Adipocyte (in vitro differentiated cells): ENCODE measurements around the gene TPP2.

Source experiments
- DNase-seq: peaks from one replicate; pipeline ENCODE4 v3.0.0-alpha.2; 2015; ENCODE audit warnings: low read depth
- H3K27me3 ChIP-seq: replicated peaks from 2 replicates; pipeline ENCODE4 v1.7.0; 2013; ENCODE audit warnings: mild to moderate bottlenecking, low read length, moderate library complexity; ENCODE audit not compliant: control insufficient read depth, insufficient read depth
- H3K36me3 ChIP-seq: 2 replicates; pipeline ENCODE4 v1.7.0; 2013; ENCODE audit warnings: low read length, mild to moderate bottlenecking, moderate library complexity; ENCODE audit not compliant: control insufficient read depth, insufficient read depth, severe bottlenecking
- H3K4me1 ChIP-seq: 2 replicates; pipeline ENCODE4 v1.7.0; 2013; ENCODE audit warnings: mild to moderate bottlenecking, low read length, moderate library complexity; ENCODE audit not compliant: control insufficient read depth, insufficient read depth
- H3K4me3 ChIP-seq: 2 replicates; pipeline ENCODE4 v1.7.0; 2013; ENCODE audit warnings: mild to moderate bottlenecking, low read length, moderate library complexity
- H3K9ac ChIP-seq: 2 replicates; pipeline ENCODE4 v1.7.0; 2013; ENCODE audit warnings: mild to moderate bottlenecking, low read length, moderate library complexity
- H3K9me3 ChIP-seq: 2 replicates; pipeline ENCODE4 v1.7.0; 2013; ENCODE audit warnings: mild to moderate bottlenecking, low read length, moderate library complexity; ENCODE audit not compliant: control insufficient read depth

Gene TPP2

GRCh38 chr13:102597029-102597961, 509 bp downstream of the TPP2 start:
- H3K36me3 ChIP-seq = no peaks in the 10 kb centered on the region
- H3K4me1 ChIP-seq = peaks cover 27% of the 10 kb centered on the region
- peak overlapping the region; percentile 99 for H3K9ac ChIP-seq
- no peaks in the 10 kb centered on the region for H3K9me3 ChIP-seq
- H3K4me3 ChIP-seq = peak overlapping the region; percentile 94
- H3K27me3 ChIP-seq = no peaks in the 10 kb centered on the region
- DNase-seq = peak; percentile 59

GRCh38 chr13:102598061-102598460, 1.3 kb downstream of the TPP2 start:
- H3K9ac ChIP-seq = peak overlapping the region; percentile 99
- peak overlapping the region; percentile 94 for H3K4me3 ChIP-seq
- H3K36me3 ChIP-seq = no peaks in the 10 kb centered on the region
- H3K9me3 ChIP-seq = no peaks in the 10 kb centered on the region
- DNase-seq = peak; percentile 20
- H3K4me1 ChIP-seq = peaks cover 23% of the 10 kb centered on the region
- H3K27me3 ChIP-seq = no peaks in the 10 kb centered on the region

DNA sequence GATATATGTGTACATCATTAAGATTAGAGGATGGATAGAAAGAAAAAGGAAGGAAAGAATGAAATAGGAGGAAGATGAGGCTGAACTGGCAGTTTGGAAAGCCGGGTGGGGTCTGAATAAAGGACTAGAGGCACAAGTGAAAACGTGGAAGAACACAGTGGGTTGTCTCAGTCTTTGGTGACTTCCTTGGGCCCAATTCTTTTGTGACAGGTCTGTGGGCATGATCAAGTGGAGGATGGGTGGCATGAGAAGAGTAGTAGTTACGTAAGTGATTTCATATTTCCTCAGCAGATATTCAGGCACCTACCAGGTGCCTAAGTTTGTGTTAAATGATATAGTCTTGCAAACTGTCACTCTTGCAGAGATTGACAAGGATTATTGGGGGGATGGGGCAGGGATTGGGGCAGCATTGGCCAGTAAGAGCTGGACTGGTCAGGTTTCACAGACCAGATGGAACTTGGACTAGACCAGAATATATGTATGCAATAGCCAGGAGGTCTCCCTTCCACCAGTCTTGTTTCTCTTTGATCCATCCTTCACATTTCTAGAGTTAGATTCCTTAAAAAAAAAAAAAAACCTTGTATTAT, 2.7 kb downstream of the TPP2 start:
- Histone ChIP-seq H3K9ac (no peak overlapping the region), H3K4me1 (peaks cover 23% of the 10 kb centered on the region), H3K9me3 (no peaks in the 10 kb centered on the region), H3K27me3 (no peaks in the 10 kb centered on the region), H3K4me3 (no peak overlapping the region), H3K36me3 (no peaks in the 10 kb centered on the region)
- no peak for DNase-seq

DNA sequence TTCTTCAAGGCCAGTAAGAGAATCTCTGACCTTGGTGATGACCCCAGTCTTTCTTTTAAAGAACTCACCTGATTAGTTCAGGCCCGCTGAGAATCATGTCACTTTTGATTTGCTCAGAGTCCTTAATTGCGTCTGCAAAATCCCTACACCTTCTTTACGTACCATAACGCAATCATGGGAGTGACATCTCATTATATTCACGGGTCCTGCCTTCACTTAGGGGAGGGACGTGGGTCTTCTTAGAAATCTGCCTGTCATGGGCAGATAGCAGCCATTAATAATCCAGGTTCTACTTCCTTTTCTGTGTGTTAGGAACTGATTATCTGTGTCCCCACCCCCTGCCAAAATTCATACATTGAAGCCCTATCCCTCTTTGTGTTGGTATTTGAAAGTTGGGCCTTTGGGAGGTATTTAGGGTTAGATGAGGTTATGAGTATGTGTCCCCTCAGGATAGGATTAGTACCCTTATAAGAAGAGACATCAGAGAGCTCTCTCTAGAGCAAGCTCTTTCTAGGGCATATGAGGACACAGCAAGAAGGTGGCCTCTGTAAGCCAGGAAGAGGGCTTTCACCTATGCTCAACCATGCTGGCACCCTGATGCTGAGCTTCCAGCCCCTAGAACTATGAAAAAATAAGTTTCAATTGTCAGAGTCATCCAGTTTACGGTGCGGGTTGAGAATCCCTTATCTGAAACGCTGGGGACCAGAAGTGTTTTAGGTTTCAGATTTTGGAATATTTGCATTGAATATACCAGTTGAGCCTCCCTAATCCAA, 9.9 kb downstream of the TPP2 start:
- peaks cover 48% of the 10 kb centered on the region for H3K36me3 ChIP-seq
- H3K27me3 ChIP-seq = no peaks in the 10 kb centered on the region
- no peak for DNase-seq
- no peak overlapping the region for H3K4me3 ChIP-seq
- no peak overlapping the region for H3K9ac ChIP-seq
- no peaks in the 10 kb centered on the region for H3K9me3 ChIP-seq
- H3K4me1 ChIP-seq = peaks cover 7% of the 10 kb centered on the region

DNA sequence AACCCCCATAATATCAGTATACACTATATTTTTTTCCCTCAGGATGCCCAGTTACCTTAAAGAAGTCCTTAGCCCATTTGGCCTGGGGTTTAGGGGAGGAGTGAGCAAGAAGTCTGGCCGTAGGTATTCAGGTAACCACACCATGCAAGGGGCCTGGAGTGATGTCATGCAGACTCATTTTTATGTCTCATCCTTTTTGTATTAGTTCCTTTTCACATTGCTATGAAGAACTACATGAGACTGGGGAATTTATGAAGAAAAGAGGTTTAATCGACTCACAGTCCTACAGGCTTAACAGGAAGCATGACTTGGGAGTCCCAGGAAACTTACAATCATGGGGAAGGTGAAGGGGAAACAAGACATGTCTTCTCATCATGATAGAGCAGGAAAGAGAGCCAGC, 12.2 kb downstream of the TPP2 start:
- H3K9ac ChIP-seq = no peak overlapping the region
- peaks cover 10% of the 10 kb centered on the region for H3K4me1 ChIP-seq
- peaks cover 48% of the 10 kb centered on the region for H3K36me3 ChIP-seq
- H3K9me3 ChIP-seq = no peaks in the 10 kb centered on the region
- no peak for DNase-seq
- H3K4me3 ChIP-seq = no peak overlapping the region
- H3K27me3 ChIP-seq = no peaks in the 10 kb centered on the region

DNA sequence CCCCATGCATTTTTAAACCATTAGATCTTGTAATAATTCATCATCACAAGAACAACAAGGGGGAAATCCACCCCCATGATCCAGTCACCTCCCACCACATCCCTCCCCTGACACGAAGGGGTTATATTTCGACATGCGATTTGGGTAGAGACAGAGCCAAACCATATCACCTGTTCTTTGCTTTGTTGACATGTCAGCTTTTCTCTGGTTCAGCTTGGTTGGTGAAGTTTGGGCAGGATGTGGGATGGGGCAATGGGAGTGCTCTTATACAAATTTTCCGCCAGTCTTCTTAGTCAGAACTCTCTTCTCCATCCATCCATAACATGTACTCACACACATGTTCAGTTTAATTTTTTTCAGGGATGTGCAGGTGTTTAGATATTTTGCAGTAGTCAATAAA, 12.9 kb downstream of the TPP2 start:
- no peak overlapping the region for H3K4me3 ChIP-seq
- no peaks in the 10 kb centered on the region for H3K27me3 ChIP-seq
- no peaks in the 10 kb centered on the region for H3K9me3 ChIP-seq
- peaks cover 10% of the 10 kb centered on the region for H3K4me1 ChIP-seq
- H3K36me3 ChIP-seq = peaks cover 51% of the 10 kb centered on the region
- no peak overlapping the region for H3K9ac ChIP-seq
- DNase-seq = no peak

DNA sequence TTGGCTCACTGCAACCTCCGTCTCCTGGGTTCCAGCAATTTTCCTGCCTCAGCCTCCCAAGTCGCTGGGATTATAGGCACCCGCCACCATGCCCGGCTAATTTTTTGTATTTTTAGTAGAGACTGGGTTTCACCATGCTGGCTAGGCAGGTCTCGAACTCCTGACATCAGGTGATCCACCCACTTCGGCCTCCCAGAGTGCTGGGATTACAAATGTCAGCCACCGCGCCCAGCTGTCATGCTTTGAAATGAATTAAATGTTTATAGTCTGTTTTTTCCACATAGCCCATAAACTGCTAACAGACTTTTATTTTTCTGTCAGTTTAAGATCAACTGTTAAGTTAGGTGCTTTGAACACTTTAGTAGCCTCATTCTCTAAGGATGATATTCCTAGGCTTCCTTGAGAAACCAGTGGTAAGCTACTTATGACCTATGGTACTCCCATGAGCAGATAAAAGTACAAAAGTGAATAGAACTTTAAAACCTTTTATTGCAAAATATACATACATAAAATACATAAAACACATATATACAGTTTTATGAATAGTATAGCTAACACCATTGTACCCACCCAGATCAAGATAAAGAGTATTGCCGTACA, 13.6 kb downstream of the TPP2 start:
- Histone ChIP-seq H3K9ac (no peak overlapping the region), H3K27me3 (no peaks in the 10 kb centered on the region), H3K4me1 (peaks cover 4% of the 10 kb centered on the region), H3K9me3 (no peaks in the 10 kb centered on the region), H3K36me3 (peaks cover 50% of the 10 kb centered on the region), H3K4me3 (no peak overlapping the region)
- no peak for DNase-seq

DNA sequence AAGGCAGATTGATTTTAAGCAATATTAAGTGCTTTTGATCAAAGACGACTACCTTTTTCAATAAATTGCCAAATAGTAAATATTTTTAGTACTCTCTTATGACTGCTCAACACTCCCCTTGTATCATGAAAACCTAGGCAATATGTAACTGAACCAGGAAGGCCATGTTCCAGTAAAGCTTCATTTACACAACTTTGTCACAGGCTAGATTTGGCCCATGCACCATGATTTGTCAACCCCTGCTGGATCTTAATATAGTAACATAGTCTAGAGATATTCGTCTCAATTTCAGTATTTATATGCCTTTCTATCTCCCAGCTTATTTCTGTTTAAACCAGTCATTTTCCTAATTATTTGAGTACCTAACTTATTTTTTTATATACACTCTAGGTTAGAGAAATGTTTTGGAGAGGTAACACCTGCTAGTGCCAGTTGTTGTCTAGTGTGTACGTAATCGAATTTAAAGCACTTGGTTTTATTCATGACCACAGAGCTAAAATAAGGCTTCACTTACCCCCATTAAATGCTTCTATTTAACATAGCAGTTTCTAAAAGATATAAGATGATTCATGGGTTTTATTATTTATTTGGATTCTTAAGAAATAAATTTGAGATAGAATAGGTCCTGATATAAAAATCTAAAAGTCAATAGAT, 21.0 kb downstream of the TPP2 start:
- Histone ChIP-seq H3K4me1 (peaks cover 4% of the 10 kb centered on the region), H3K36me3 (peaks cover 68% of the 10 kb centered on the region), H3K9me3 (no peaks in the 10 kb centered on the region), H3K27me3 (no peaks in the 10 kb centered on the region), H3K9ac (no peak overlapping the region), H3K4me3 (no peak overlapping the region)
- DNase-seq = no peak

- no peak for DNase-seq
- Histone ChIP-seq H3K27me3 (no peaks in the 10 kb centered on the region), H3K36me3 (peaks cover 77% of the 10 kb centered on the region), H3K4me3 (no peak overlapping the region), H3K4me1 (peaks cover 2% of the 10 kb centered on the region), H3K9ac (no peak overlapping the region), H3K9me3 (no peaks in the 10 kb centered on the region)
Measured at GRCh38 chr13:102620516-102620915, 23.7 kb downstream of the TPP2 start.

GRCh38 chr13:102626928-102627327, 30.1 kb downstream of the TPP2 start:
- no peaks in the 10 kb centered on the region for H3K9me3 ChIP-seq
- H3K4me3 ChIP-seq = no peak overlapping the region
- no peaks in the 10 kb centered on the region for H3K27me3 ChIP-seq
- DNase-seq = no peak
- H3K36me3 ChIP-seq = peaks cover 83% of the 10 kb centered on the region
- no peak overlapping the region for H3K9ac ChIP-seq
- no peaks in the 10 kb centered on the region for H3K4me1 ChIP-seq
